Midbrain (tissue), 1 donor: Measurements from ENCODE around the gene ZNF512B.
"Not testable (repeated sequence)": the region's sequence is repeated elsewhere in the genome, so short reads cannot be mapped to it uniquely, and the experiment has no call there.

Source experiments
- DNase-seq: peaks from one replicate; lab custom pipeline; 2025; lab: John Stamatoyannopoulos, UW

Gene ZNF512B, protein sequence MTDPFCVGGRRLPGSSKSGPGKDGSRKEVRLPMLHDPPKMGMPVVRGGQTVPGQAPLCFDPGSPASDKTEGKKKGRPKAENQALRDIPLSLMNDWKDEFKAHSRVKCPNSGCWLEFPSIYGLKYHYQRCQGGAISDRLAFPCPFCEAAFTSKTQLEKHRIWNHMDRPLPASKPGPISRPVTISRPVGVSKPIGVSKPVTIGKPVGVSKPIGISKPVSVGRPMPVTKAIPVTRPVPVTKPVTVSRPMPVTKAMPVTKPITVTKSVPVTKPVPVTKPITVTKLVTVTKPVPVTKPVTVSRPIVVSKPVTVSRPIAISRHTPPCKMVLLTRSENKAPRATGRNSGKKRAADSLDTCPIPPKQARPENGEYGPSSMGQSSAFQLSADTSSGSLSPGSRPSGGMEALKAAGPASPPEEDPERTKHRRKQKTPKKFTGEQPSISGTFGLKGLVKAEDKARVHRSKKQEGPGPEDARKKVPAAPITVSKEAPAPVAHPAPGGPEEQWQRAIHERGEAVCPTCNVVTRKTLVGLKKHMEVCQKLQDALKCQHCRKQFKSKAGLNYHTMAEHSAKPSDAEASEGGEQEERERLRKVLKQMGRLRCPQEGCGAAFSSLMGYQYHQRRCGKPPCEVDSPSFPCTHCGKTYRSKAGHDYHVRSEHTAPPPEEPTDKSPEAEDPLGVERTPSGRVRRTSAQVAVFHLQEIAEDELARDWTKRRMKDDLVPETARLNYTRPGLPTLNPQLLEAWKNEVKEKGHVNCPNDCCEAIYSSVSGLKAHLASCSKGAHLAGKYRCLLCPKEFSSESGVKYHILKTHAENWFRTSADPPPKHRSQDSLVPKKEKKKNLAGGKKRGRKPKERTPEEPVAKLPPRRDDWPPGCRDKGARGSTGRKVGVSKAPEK

DNA sequence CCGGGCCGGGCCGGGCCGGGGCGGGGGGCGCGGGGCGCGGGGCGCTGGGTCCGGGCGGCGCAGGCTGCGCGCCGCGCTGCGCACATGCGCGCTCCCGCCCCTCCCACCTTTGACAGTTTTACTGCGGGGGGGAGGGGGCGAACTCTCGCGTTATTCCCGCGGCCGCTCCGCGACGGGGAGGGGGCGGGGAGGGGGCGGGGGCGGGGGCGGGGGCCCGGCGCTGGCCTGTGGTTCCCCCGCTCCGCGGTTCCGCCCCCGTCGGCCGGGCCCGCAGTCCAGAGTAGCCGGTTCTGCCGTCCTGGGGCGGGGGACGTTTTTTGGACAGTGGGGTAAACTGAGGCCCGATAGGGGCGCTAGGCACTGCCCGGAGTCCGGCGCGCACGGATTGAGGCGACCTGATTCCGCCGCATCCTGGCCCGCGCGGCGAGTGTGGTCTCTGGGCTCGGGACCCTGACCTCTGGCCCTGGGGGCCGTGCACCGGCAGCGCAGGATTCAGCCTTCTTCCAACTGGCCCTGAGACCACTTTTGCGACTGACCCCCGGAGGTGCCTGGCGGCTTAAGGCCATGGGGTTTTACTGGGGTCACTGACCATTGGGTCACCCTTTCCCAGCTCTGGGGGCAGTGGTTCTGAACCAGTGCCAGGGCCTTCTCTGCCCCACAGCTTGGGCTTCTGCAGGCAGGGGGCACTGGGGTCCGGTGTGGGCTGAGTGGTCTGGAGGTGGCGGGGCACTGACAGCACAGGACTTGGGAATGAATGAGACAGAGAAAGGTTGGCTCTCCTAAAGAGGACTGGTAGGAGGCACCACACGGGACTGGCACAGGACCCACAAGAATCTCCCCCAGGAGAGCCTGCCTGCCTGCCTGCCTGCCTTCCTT is at the start of gene ZNF512B:
Gene ZNF512B, minus strand, starts transcription at position 93 of the 876 bp plus-strand sequence. CDS start 1,980 bp downstream, outside the sequence.
- peak; percentile 65 for DNase-seq

DNA sequence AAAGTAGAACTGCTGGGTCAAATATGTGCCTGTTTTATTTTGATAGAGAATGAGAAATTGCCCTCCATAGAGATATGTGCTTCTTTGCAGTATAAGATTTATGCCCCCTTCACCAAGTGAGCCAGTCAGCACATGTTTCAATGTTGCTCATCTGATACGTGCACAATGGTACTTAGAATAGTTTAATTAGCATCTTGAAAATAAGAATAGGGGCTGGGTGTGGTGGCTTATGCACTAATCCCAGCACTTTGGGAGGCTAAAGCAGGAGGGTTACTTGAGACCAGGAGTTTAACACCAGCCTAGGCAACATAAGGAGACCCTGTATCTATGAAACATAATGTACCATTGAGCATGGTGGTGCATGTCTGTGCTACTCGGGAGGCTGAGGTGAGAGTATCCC is 45.9 kb upstream of the ZNF512B start:
- no peak for DNase-seq

DNA sequence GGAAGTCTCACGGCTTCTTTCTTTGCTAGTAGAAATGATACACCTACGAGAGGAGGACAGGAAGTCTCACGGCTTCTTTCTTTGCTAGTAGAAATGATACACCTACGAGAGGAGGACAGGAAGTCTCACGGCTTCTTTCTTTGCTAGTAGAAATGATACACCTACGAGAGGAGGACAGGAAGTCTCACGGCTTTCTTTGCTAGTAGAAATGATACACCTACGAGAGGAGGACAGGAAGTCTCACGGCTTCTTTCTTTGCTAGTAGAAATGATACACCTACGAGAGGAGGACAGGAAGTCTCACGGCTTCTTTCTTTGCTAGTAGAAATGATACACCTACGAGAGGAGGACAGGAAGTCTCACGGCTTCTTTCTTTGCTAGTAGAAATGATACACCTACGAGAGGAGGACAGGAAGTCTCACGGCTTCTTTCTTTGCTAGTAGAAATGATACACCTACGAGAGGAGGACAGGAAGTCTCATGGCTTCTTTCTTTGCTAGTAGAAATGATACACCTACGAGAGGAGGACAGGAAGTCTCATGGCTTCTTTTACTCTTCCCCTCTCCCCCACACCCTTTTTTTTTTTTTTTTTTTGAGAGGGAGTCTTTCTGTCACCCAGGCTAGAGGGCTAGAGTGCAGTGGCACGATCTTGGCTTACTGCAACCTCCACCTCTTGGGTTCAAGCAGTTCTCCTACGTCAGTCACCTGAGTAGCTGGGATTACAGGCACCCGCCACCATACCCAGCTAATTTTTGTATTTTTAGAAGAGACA is 42.8 kb upstream of the ZNF512B start:
- DNase-seq, result not testable (repeated sequence)

DNA sequence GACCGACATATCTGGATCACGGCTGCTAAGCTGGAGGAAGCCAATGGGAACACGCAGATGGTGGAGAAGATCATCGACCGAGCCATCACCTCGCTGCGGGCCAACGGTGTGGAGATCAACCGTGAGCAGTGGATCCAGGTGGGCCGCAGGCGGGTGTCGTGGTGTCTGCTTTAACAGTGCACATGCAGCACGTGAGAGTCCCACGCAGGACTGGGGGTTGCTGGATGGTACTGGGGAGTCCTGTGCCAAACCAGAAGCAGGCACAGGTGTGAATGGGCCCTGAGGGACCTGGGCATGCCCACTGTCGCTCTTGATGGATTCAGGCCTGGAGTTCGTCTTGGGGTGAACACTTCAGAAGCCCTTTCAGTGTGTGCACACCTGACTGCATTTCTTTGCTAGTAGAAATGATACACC is 41.6 kb upstream of the ZNF512B start:
- DNase-seq, result no peak

DNA sequence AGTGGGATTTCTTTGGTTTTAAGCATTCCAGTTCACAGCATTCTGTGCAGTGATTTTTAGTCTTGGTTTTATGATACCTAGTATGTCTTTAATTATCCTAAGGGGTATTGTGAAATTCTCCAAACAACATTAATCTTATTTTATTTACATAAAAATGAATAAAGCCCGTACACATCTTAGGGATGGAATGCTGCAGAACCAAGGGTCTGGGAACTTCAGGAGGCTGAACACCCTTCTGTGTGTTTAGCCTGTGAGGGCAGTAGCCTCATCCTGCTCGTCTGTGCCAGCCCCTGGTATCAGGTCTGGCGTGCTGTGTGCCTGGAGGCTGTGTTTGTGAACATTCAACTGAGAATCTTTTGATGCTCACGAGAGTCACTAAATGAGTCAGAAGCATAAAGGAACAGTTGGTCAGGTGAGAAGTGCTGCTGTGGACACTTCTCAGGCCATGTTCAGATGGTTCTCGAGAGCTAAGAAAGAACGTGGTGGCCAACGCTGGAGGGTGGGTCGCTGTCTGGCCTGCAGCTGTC is 41.0 kb upstream of the ZNF512B start:
- DNase-seq, result no peak

DNA sequence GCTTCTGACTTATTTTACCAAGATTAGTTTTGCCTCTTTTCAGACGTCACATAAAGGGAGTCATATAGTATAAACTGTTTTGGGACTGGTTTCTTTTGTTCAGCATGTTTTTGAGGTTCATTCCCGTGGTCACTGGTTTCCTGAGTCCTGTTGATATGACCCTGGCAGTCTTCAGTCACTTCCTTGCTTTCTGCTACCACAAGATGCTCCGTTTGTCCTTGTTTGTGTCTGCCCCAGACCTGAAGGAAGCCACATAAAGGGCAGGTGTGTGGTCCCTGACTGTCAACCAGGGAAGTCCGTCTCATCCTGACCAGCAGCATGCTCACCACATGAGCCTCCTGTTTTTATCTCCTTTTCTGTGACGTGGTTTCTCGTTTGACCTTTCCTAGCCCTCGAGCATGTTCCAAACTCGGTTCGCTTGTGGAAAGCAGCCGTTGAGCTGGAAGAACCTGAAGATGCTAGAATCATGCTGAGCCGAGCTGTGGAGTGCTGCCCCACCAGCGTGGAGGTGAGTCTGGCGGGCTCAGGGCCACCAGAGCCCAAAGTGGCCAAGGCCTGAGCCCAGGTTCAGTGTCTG is 40.2 kb upstream of the ZNF512B start:
- DNase-seq, result no peak

DNA sequence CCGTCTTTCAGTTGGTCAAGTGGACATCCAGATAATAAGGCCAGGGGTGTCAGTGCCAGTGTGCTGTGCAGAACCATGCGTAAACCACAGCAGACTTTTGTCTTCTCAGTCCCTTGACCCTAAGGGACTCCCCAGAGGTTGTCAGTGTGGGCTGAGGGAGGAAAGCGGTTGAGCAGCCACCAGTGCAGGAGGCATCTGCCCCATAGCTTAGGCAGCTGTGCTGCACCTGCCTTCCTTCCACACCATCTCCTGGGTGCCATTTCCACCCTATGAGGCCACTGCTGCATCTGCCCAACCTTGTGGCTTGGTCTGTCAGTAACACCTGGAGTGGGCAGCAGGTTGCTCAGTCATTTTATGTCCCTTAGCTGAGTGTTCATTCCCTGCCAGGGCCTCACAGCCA is 37.2 kb upstream of the ZNF512B start:
- no peak for DNase-seq

DNA sequence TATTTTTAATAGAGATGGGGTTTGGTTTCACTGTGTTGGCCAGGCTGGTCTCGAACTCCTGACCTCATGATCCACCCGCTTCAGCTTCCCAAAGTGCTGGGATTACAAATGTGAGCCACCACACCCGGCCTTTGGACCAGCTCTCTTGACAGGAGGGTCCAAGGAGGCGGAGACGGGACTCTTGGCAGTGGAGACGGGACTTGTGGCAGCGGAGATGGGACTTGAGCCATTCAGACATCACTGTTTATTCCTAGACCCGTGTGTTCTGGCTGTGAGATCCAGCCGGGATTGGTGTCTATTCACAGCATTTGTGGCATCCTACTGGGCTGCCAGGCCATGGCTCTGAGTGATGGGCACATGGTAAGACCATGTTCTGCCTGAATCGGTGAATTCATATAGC is 36.8 kb upstream of the ZNF512B start:
- DNase-seq, result peak; percentile 19

DNA sequence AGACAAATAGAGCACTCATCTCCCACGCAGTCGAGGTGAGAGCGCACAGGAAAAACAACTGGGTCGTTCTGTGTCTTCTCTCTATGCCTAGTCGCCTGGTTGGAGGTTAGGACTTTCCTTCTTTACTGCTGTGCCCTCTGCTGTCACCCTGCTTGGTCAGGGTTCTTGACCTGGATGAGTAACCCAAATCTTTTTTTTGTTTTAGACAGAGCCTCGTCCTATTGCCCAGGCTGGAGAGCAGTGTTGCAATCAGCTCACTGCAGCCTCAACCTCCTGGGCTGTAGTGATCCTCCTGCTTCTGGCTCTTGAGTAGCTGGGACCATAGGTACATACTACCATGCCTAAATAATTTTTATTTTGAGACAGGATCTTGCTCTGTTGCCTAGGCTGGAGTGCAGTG is 35.7 kb upstream of the ZNF512B start:
- no peak for DNase-seq

DNA sequence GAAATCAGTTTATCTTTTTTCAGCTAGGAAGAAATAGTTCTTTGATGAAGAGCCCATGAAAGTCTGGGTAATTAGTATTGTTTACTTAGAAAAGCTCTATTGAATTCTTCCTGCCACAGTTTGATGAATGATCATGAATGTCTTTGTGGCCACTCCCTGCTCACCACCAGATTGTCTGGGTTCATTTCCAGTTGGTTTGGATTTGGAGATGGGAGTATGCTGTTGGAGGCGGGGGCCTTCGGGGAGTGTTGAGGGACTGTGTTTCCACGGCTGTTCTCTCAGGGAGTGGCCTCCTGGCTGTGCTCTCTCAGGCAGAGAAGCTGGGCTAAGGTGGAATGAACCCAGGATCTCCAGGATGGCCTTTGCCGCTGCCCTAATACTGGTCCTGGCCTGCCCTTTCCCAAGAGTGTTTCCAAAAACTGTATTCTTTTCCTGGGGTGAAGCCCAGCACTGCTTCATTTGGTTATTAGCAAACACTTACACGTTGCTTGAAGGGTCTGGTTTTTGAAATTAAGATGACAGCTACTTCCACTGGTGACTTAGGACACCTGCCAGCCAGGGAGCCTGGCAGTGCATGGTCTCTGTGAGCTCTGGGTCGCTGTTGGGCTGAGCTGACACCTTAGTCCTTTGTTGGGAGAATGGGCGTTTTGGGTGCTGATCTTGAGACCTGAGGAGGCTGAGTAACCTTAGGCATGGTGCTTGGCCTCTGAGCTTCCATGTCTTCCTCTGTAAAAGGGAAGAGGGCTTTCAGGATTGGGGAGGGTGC is 34.4 kb upstream of the ZNF512B start:
- no peak for DNase-seq

DNA sequence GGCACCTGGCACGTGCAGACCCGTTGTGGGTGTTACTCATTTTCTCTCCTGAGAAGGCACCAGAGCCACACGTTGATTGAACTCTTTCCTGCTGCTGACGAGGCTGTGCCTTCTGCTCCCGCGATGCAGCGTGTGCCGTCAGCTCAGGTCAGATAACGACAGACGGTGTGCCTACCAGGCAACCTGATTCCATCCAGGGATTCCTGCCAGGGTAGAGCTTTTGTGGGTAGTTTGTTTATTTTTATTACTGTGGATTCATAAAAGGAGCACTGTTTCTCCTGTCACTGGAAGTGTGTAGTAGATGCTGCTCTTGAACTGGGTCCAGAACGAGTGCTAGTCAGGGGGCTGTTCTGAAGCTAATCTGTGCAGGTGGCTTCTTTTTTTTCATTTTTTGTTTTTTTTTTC is 31.9 kb upstream of the ZNF512B start:
- no peak for DNase-seq

DNA sequence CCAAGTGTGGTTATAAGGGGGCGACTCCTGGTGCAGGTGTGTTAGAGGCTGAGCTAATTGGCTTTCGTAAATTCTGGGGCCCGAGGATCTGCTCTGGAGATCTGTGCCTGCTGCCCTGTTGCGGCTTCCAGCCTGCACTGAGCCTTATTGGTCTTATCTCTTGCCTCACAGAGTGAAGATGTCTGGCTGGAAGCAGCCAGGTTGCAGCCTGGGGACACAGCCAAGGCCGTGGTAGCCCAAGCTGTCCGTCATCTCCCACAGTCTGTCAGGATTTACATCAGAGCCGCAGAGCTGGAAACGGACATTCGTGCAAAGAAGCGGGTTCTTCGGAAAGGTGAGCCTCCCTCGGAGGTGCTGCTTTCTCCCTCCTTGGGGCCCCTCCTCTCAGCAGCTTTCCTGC is 31.2 kb upstream of the ZNF512B start:
- no peak for DNase-seq

DNA sequence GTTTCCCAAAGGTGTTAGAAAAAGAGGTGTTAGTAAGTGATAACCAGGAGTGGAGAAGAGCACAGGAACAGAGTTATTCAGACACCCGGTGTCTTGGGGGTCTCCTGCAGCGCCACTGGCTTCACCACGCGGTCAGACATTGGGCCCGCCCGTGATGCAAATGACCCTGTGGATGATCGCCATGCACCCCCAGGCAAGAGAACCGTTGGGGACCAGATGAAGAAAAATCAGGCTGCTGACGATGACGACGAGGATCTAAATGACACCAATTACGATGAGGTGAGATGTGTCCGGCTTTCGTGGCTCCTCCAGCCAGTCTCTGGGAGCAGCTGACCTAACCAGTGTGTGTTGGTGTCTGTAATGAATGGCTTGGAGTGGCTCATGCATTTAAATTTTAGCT is 13.2 kb upstream of the ZNF512B start:
- no peak for DNase-seq

DNA sequence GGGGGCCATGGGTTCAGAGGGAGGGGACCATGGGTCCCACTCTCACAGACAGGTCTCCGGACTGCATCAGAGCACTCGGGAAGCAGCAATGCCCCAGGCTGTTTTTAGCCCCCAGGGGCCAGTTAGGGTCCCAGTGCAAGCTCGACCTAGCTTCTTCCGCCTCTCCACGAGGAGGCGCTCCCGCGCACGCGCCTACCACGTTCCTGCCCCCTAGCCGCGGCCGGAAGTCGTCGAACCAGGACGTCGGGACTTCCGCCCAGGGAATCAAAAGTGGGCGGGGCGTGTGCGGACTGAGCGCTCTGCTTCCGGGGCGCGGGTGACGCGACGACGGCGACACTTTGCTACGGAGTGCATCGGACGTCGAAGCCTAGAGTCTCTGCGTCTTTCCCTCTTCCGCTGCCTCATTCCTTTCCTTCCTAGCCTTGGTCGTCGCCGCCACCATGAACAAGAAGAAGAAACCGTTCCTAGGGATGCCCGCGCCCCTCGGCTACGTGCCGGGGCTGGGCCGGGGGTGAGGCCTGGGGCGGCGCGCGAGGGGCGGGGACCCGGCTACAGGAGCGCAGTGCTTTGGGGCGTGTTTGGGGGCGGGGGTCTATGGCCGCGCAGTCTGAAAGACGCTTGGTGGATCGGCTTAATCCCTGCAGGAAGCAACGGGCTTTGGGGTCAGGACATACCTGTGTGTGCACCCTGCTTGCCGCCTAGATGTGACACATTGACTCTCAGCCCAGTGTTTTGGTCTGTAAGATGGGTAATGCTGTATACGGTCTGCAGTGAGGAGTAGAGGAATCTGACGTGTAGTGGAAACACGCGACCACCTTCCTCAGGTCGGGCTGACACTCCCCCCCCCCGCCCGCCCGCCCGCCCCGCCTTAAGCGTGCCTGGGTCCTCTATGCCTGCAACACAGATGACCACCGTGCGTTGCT is 11.3 kb upstream of the ZNF512B start, which contains the start of gene PRPF6:
Gene PRPF6, plus strand, starts transcription at position 327 of the 923 bp plus-strand sequence. Its CDS starts 114 bp downstream, at position 441.
- DNase-seq, result peak; percentile 95

DNA sequence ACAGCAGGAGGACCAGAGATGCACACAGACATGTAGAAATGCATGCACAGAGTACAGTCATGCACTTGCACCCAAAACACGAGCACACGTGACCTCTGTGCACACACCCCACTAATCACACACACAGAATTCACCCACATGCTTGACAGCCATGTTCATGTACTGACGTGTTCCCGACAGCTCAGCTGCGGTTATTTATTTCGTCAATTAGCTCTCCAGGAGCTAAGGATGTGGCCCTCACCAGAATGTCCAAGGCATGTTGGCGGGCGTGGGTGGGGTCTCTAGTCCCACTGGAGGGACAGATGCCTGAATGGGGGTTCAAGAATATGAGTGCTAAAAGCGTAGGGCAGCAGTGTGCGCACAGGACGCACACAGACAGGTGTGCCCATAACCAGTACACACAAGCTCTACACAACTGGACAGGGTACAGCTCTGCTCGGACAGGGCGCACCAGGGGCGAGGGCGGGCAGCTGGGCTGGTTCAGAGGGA is 10.6 kb upstream of the ZNF512B start:
- no peak for DNase-seq

DNA sequence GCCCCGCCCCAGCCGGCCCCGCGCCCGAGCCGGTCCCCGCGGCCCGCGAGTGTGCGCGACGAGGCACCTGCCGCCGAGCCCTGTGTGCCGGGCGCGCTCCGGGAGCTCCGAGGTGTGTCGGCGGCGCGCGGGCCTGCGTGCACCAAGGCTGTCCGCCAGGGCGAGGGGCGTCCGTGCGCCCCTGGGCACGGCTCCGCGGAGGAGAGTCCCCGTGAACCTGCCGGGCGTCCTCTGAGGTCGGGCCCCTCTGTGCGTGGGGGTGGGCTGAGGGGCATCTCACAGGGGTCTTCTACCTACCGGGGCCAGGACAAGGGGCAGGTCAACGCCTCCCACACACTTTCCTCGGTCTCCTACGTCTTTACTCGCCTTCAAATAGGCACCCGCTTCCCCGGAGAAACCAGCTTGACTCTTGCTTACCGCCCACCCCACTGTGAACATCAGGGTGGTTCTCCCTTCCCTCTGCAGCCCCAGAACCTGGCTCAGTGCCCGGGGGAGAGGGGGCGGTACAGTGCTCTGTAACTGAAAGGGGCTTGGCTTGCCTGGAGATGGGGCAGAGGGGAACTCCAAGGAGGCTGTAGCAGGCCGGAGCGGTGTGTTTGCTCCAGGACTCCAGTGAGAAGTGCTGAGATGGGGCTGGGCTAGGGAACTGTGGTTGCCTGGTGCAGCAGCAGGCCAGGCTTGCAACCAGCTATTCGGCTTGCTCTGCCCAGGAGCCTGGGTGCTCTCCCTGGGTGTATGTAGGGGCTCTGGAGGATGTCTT is 10.0 kb upstream of the ZNF512B start, which contains the start of gene SAMD10:
Gene SAMD10, minus strand, starts transcription at position 86 of the 760 bp plus-strand sequence. CDS start 175 bp downstream, outside the sequence.
- no peak for DNase-seq

DNA sequence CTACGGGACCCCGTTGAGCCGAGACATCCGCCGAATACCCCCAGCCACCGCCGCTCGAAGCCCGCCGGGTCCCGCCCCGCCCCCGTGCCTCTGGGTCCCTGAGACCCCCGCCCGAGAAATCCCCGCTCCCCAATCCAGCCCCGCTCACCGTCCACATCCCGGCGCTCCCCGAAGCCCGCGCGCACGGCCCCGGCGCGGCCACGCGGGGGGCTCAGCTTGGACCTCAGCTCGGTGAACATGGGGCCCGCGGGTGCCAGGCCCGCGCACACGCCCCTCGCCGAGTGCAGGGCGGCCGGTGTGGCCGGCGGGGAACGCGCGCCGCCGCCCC is 9.5 kb upstream of the ZNF512B start:
- no peak for DNase-seq
